Measurements from ENCODE around the gene MAOB.

DNA sequence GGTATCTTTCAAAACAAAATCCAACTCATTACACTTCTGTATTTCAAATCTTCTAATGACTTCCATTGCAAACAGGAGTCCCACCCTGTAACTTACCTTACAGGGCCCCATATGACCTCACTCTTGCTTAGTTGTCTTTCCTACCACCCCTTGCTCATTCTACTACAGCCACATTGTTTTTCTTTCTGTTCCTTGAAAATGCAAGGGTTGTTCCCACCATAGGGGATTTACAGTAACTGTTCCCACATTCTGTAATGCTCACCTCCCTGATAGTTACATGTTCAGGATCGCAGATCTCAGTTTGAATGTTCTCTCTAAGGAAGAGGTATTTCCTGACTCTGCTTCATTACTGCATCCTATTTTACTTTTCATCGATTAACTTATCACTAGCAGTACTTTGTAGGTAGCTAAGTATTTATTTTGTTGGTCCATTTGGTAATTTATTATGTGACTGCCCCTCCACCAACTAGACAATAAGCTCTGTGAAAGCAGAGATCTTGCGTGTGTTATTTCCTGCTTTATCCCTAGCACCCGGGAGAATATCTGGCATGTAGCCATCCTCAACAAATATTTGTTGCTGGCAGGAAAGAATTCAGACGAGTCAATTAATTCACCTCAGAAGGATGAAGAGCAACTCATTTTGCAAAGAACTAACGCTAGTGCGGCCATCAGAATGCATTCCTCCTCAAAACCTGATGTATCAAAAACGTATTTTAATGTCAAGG, 21.4 kb downstream of the MAOB start:
- TF ChIP-seq CTCF (IDR thresholded peaks at IDR 0.05; ENCODE audit: extremely low read depth in 1 of 2, insufficient read depth in 1 of 2, low read depth in 1 of 2, low read length in 2 of 2) (no peak), EZH2 (IDR thresholded peaks at IDR 0.05; ENCODE audit: borderline replicate concordance, low read depth, low read length, severe bottlenecking) (no peak), POLR2A (IDR thresholded peaks at IDR 0.05; ENCODE audit: low read depth, low read length) (no peak), MYC (IDR thresholded peaks at IDR 0.05; ENCODE audit: low read depth, low read length) (no peak), POLR2AphosphoS5 (IDR thresholded peaks at IDR 0.05; ENCODE audit: insufficient read depth, low read depth, low read length) (no peak), GATA2 (IDR thresholded peaks at IDR 0.05; ENCODE audit: insufficient read depth, insufficient read length, low read depth, low read length) (no peak), JUN (IDR thresholded peaks at IDR 0.05; ENCODE audit: borderline replicate concordance, insufficient read depth, insufficient read length, low read depth) (no peak), FOS (IDR thresholded peaks at IDR 0.05; ENCODE audit: borderline replicate concordance, insufficient read depth, low read length) (no peak)
- TF ChIP-seq, protein P1, sequence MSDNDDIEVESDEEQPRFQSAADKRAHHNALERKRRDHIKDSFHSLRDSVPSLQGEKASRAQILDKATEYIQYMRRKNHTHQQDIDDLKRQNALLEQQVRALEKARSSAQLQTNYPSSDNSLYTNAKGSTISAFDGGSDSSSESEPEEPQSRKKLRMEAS (IDR thresholded peaks at IDR 0.05; ENCODE audit: insufficient read depth, insufficient read length), result no peak

Data from endothelial cell of umbilical vein (primary cell).